Hepatocyte (in vitro differentiated cells): Measurements from ENCODE around the gene CASP12. TPM values are rescaled to one million over a fixed set of nuclear protein-coding genes. Genes with fewer than 3 reads are reported as not detected.
"Not testable (repeated sequence)": the region's sequence is repeated elsewhere in the genome, so short reads cannot be mapped to it uniquely, and the experiment has no call there.

Source experiments
- DNase-seq: peaks from one replicate; pipeline ENCODE4 v3.0.0-alpha.2; 2016; ENCODE audit warnings: low spot score
- H2AFZ ChIP-seq: fragments of 200-600 bp; sonication (generic); 2 replicates; pipeline ENCODE4 v1.6.0; 2016; ENCODE audit warnings: antibody characterized with exemption, mild to moderate bottlenecking
- H3K27ac ChIP-seq: fragments of 200-600 bp; sonication (generic); 2 replicates; pipeline ENCODE4 v1.5.1; 2016; ENCODE audit warnings: mild to moderate bottlenecking
- H3K27me3 ChIP-seq: fragments of 200-600 bp; sonication (generic); 2 replicates; pipeline ENCODE4 v1.6.1; 2016
- H3K36me3 ChIP-seq: fragments of 200-600 bp; sonication (generic); replicated peaks from 2 replicates; pipeline ENCODE4 v1.5.1; 2016; ENCODE audit warnings: low read depth; ENCODE audit not compliant: insufficient read depth
- H3K4me1 ChIP-seq: fragments of 200-600 bp; sonication (generic); 2 replicates; pipeline ENCODE4 v1.5.1; 2016; ENCODE audit warnings: mild to moderate bottlenecking, moderate library complexity; ENCODE audit not compliant: insufficient read depth
- H3K4me2 ChIP-seq: fragments of 200-600 bp; sonication (generic); 2 replicates; pipeline ENCODE4 v1.6.0; 2016
- H3K4me3 ChIP-seq: fragments of 200-600 bp; sonication (generic); 2 replicates; pipeline ENCODE4 v1.5.1; 2016; ENCODE audit warnings: mild to moderate bottlenecking
- H3K79me2 ChIP-seq: fragments of 200-600 bp; sonication (generic); 2 replicates; pipeline ENCODE4 v1.6.0; 2017; ENCODE audit warnings: mild to moderate bottlenecking
- H3K9me2 ChIP-seq: fragments of 200-600 bp; sonication (generic); replicated peaks from 2 replicates; pipeline ENCODE4 v1.6.0; 2017; ENCODE audit warnings: mild to moderate bottlenecking; ENCODE audit not compliant: insufficient read depth
- H3K9me3 ChIP-seq: fragments of 200-600 bp; sonication (generic); 2 replicates; pipeline ENCODE4 v1.5.1; 2016; ENCODE audit warnings: low read depth, mild to moderate bottlenecking
- H4K20me1 ChIP-seq: fragments of 200-600 bp; sonication (generic); 2 replicates; pipeline ENCODE4 v1.6.0; 2016; ENCODE audit warnings: mild to moderate bottlenecking; ENCODE audit not compliant: insufficient read depth, poor library complexity, severe bottlenecking
- CTCF ChIP-seq: fragments of 200-600 bp; sonication (generic); IDR thresholded peaks from 2 replicates; pipeline ENCODE4 v1.5.1; 2016; ENCODE audit warnings: antibody characterized with exemption, mild to moderate bottlenecking; ENCODE audit not compliant: poor library complexity
- EZH2 ChIP-seq: fragments of 200-600 bp; sonication (generic); IDR thresholded peaks from 2 replicates; pipeline ENCODE4 v1.6.1; 2016; ENCODE audit warnings: antibody characterized with exemption, mild to moderate bottlenecking, borderline replicate concordance
- EZH2phosphoT487 ChIP-seq: fragments of 200-600 bp; sonication (generic); IDR thresholded peaks from one replicate; pipeline ENCODE4 v1.6.1; 2018; ENCODE audit warnings: antibody characterized with exemption, mild to moderate bottlenecking, low read depth, moderate library complexity; ENCODE audit not compliant: unreplicated experiment, severe bottlenecking
- WGBS: methylation state at CpG from one replicate; pipeline ENCODE4 v1.1.6; 2016; ENCODE audit warnings: low lambda C conversion rate; ENCODE audit errors: missing lambda C conversion rate; 5-methylcytosine and 5-hydroxymethylcytosine counted together
- polyA plus RNA-seq: library from polyadenylated mRNA; unstranded; fragments of >200 nt; fragmentation: Nextera tagmentation; extraction: Ambion mirVana; gene quantifications from 2 replicates; pipeline ENCODE4 v1.2.1, GENCODE V29; 2016
- total RNA-seq: library from RNA; depleted of rRNA; stranded (reverse); fragments of >200 nt; gene quantifications from 2 replicates; pipeline ENCODE4 v1.2.3, GENCODE V29; 2014

Gene CASP12
- total and polyA plus RNA-seq, 2 experiments from 2014 or later: 0.13 to 0.42 TPM

GRCh38 chr11:104943561-104943960 lies 45.3 kb upstream of the CASP12 start:
- Histone ChIP-seq H3K4me1 (no peaks in the 10 kb centered on the region), H4K20me1 (no peaks in the 10 kb centered on the region), H2AFZ (no peak overlapping the region), H3K79me2 (no peaks in the 10 kb centered on the region), H3K27ac (no peak overlapping the region), H3K27me3 (no peaks in the 10 kb centered on the region), H3K9me2 (no peaks in the 10 kb centered on the region), H3K9me3 (no peaks in the 10 kb centered on the region), H3K4me3 (no peak overlapping the region), H3K36me3 (no peaks in the 10 kb centered on the region), H3K4me2 (no peak overlapping the region)
- 39% methylated on average over 2 of the region's 2 CpGs for WGBS
- TF ChIP-seq CTCF (no peak), EZH2phosphoT487 (no peak), EZH2 (no peak)
- DNase-seq: no peak

GRCh38 chr11:104934594-104934993 lies 36.3 kb upstream of the CASP12 start:
- Histone ChIP-seq H2AFZ (no peak overlapping the region), H3K4me3 (no peak overlapping the region), H3K27ac (no peak overlapping the region), H3K9me2 (no peaks in the 10 kb centered on the region), H3K27me3 (no peaks in the 10 kb centered on the region), H3K4me2 (no peak overlapping the region), H3K79me2 (no peaks in the 10 kb centered on the region), H3K4me1 (no peaks in the 10 kb centered on the region), H4K20me1 (no peaks in the 10 kb centered on the region), H3K9me3 (no peaks in the 10 kb centered on the region), H3K36me3 (no peaks in the 10 kb centered on the region)
- 78% methylated on average over 1 of the region's 1 CpG for WGBS
- TF ChIP-seq EZH2: no peak
- TF ChIP-seq EZH2phosphoT487: no peak
- TF ChIP-seq CTCF: no peak
- no peak for DNase-seq

- WGBS: 90% methylated on average over 3 of the region's 3 CpGs
Observed at GRCh38 chr11:104934073-104934472, 35.8 kb upstream of the CASP12 start.

GRCh38 chr11:104928811-104929210 lies 30.6 kb upstream of the CASP12 start:
- Histone ChIP-seq H3K9me3 (peaks cover 3% of the 10 kb centered on the region), H3K27me3 (no peaks in the 10 kb centered on the region), H3K4me3 (no peak overlapping the region), H3K4me1 (no peaks in the 10 kb centered on the region), H2AFZ (no peak overlapping the region), H3K79me2 (no peaks in the 10 kb centered on the region), H3K9me2 (no peaks in the 10 kb centered on the region), H4K20me1 (no peaks in the 10 kb centered on the region), H3K4me2 (no peak overlapping the region), H3K27ac (no peak overlapping the region), H3K36me3 (no peaks in the 10 kb centered on the region)
- TF ChIP-seq EZH2phosphoT487 (no peak), EZH2 (no peak), CTCF (no peak)
- no peak for DNase-seq

More at GRCh38 chr11:104934073-104934472, 35.8 kb upstream of the CASP12 start:
- not testable (repeated sequence) for H4K20me1 ChIP-seq, H3K9me3 ChIP-seq, H3K79me2 ChIP-seq, H3K27me3 ChIP-seq, H3K9me2 ChIP-seq, H3K27ac ChIP-seq, H2AFZ ChIP-seq, DNase-seq, H3K36me3 ChIP-seq, H3K4me2 ChIP-seq, H3K4me1 ChIP-seq, H3K4me3 ChIP-seq
